BLaER1 (cell line): Measurements from ENCODE around the gene SEMA4G.
A peak's percentile ranks its signal among the peaks of the same experiment; 100 is the strongest.

Source experiments
- H3K27ac ChIP-seq: shearing (Covaris generic); formaldehyde crosslinking; 2 replicates; pipeline ENCODE4 v1.8.1; 2022
- H3K27me3 ChIP-seq: shearing (Covaris generic); formaldehyde crosslinking; 2 replicates; pipeline ENCODE4 v1.8.1; 2022
- H3K36me3 ChIP-seq: shearing (Covaris generic); formaldehyde crosslinking; 2 replicates; pipeline ENCODE4 v1.8.1; 2022
- H3K4me1 ChIP-seq: shearing (Covaris generic); formaldehyde crosslinking; 2 replicates; pipeline ENCODE4 v1.8.1; 2022
- H3K4me2 ChIP-seq: shearing (Covaris generic); formaldehyde crosslinking; 2 replicates; pipeline ENCODE4 v1.8.1; 2022
- H3K4me3 ChIP-seq: shearing (Covaris generic); formaldehyde crosslinking; 2 replicates; pipeline ENCODE4 v1.8.1; 2022
- H3K9ac ChIP-seq: shearing (Covaris generic); formaldehyde crosslinking; 2 replicates; pipeline ENCODE4 v1.8.1; 2022
- H3K9me3 ChIP-seq: shearing (Covaris generic); formaldehyde crosslinking; 2 replicates; pipeline ENCODE4 v1.8.1; 2022
- H4K20me1 ChIP-seq: shearing (Covaris generic); formaldehyde crosslinking; 2 replicates; pipeline ENCODE4 v1.8.1; 2022
- Cebpa-rat ChIP-seq: shearing (Covaris generic); IDR thresholded peaks from 2 replicates; pipeline ENCODE4 v1.8.1; 2022

The SEMA4G gene, protein sequence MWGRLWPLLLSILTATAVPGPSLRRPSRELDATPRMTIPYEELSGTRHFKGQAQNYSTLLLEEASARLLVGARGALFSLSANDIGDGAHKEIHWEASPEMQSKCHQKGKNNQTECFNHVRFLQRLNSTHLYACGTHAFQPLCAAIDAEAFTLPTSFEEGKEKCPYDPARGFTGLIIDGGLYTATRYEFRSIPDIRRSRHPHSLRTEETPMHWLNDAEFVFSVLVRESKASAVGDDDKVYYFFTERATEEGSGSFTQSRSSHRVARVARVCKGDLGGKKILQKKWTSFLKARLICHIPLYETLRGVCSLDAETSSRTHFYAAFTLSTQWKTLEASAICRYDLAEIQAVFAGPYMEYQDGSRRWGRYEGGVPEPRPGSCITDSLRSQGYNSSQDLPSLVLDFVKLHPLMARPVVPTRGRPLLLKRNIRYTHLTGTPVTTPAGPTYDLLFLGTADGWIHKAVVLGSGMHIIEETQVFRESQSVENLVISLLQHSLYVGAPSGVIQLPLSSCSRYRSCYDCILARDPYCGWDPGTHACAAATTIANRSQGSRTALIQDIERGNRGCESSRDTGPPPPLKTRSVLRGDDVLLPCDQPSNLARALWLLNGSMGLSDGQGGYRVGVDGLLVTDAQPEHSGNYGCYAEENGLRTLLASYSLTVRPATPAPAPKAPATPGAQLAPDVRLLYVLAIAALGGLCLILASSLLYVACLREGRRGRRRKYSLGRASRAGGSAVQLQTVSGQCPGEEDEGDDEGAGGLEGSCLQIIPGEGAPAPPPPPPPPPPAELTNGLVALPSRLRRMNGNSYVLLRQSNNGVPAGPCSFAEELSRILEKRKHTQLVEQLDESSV

GRCh38 chr10:100969187-100970075 lies at the start of gene SEMA4G:
SEMA4G (plus strand) TSS chr10:100969504; CDS start chr10:100972913, 3,409 bp downstream.
- Histone ChIP-seq H3K4me2 (peak within 1 kb of the TSS; percentile 100), H4K20me1 (no peaks in the 10 kb centered on the region), H3K9ac (peak within 1 kb of the TSS; percentile 76), H3K4me1 (peaks cover 16% of the 10 kb centered on the region), H3K9me3 (no peaks in the 10 kb centered on the region), H3K27me3 (no peaks in the 10 kb centered on the region), H3K27ac (no peak within 1 kb of the TSS), H3K4me3 (peak within 1 kb of the TSS; percentile 74), H3K36me3 (peaks cover 26% of the 10 kb centered on the region)
- TF ChIP-seq Cebpa-rat = no peak

DNA sequence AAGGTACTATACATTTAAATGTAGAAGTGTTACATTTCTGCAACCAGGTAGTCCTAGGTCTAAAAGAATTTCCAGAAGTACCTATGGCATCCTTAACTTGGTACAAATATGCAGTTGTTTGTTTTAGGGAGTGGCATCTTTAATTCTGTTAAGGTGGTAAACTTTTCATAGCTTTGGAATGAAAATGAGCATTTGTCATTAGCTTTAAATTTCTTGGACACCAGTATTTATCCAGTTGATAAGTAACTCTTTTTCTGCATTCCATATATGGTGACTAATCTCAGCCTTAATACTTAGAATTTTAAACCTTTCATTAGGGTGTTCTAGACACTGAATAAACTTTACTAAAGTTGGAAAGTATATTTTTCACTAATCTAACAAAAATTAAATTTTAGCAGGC lies 45.7 kb upstream of the SEMA4G start:
- Histone ChIP-seq H3K4me2 (no peak overlapping the region), H3K27me3 (no peaks in the 10 kb centered on the region)
- no peak for TF ChIP-seq Cebpa-rat

GRCh38 chr10:100927266-100927665 lies 42.0 kb upstream of the SEMA4G start:
- Histone ChIP-seq H3K4me2 (no peak overlapping the region), H3K4me1 (no peaks in the 10 kb centered on the region), H3K36me3 (peaks cover 96% of the 10 kb centered on the region), H3K9ac (no peak overlapping the region), H3K9me3 (no peaks in the 10 kb centered on the region), H3K4me3 (no peak overlapping the region), H3K27me3 (no peaks in the 10 kb centered on the region), H4K20me1 (no peaks in the 10 kb centered on the region), H3K27ac (no peak overlapping the region)
- no peak for TF ChIP-seq Cebpa-rat

More for the DNA sequence above, 45.7 kb upstream of the SEMA4G start:
- peaks cover 96% of the 10 kb centered on the region for H3K36me3 ChIP-seq
- no peaks in the 10 kb centered on the region for H3K4me1 ChIP-seq
- H3K9ac ChIP-seq = no peak overlapping the region
- H3K27ac ChIP-seq = no peak overlapping the region
- H4K20me1 ChIP-seq = 0 out of 2 replicates have a peak, but pooled peaks cover 9% of the 10 kb centered on the region
- no peaks in the 10 kb centered on the region for H3K9me3 ChIP-seq
- H3K4me3 ChIP-seq = no peak overlapping the region

DNA sequence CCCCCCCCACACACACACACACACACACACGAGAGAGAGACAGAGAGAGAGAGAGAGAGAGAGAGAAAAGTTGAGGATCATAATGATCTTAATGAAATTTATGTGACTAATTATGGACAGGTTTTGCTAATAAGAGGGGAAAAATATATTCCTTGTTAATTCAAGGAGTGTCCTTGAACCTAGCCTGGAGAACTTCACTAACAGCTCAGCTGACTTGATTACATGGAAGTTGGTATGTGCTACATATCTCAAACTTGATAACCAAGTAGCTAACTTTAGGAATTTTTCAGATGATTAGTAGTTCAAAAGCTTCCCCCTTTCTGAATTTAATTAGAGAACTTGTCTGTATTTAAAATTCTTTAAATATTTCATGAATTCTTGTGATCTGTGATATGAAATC lies 41.3 kb upstream of the SEMA4G start:
- no peak for TF ChIP-seq Cebpa-rat
- H3K27me3 ChIP-seq = no peaks in the 10 kb centered on the region
- H3K27ac ChIP-seq = no peak overlapping the region
- H4K20me1 ChIP-seq = no peaks in the 10 kb centered on the region
- H3K36me3 ChIP-seq = peaks cover 96% of the 10 kb centered on the region
- no peaks in the 10 kb centered on the region for H3K9me3 ChIP-seq
- no peak overlapping the region for H3K4me3 ChIP-seq
- H3K9ac ChIP-seq = no peak overlapping the region
- H3K4me2 ChIP-seq = no peak overlapping the region
- no peaks in the 10 kb centered on the region for H3K4me1 ChIP-seq

GRCh38 chr10:100930368-100930767 lies 38.9 kb upstream of the SEMA4G start:
- Histone ChIP-seq H3K4me3 (no peak overlapping the region), H3K36me3 (peaks cover 97% of the 10 kb centered on the region), H3K9me3 (no peaks in the 10 kb centered on the region), H3K27ac (no peak overlapping the region), H3K9ac (no peak overlapping the region), H3K27me3 (no peaks in the 10 kb centered on the region), H4K20me1 (no peaks in the 10 kb centered on the region), H3K4me2 (no peak overlapping the region), H3K4me1 (no peaks in the 10 kb centered on the region)
- TF ChIP-seq Cebpa-rat = no peak

- H3K36me3 ChIP-seq = peaks cover 93% of the 10 kb centered on the region
- no peak for TF ChIP-seq Cebpa-rat
Observed at GRCh38 chr10:100934084-100934659, 35.1 kb upstream of the SEMA4G start.

DNA sequence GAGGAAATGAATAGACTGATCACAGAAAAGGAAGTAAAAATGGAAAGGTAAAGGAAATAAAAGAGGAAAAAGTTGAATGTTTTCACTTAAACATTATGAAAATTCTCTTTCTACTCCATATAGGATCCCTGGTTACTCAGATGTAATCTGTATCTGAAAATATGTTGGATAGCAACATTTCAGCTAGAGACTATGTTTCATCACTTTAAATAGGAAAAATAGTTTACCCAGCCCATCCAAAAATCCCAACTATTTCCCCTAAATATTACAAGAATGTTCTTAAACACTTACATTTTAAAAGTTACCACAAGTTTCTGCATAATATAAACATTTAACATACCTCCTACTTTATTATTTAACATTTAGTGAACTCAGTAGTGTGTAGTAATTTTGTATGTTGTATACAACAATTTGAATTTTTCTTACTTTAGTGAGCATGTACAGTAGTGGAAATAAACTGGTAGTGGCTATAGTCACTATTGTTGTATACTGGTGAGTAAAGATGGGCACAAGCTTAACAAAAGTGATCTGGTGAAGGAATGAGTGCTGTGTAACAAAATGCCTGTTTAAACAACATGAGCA lies 29.4 kb upstream of the SEMA4G start:
- H3K9ac ChIP-seq = no peak overlapping the region
- no peak overlapping the region for H3K27ac ChIP-seq
- no peak overlapping the region for H3K4me2 ChIP-seq
- no peak overlapping the region for H3K4me3 ChIP-seq
- H3K4me1 ChIP-seq = peaks cover 9% of the 10 kb centered on the region; the same call in 1 of the 2 replicates
- no peaks in the 10 kb centered on the region for H3K9me3 ChIP-seq
- H3K27me3 ChIP-seq = no peaks in the 10 kb centered on the region
- peaks cover 89% of the 10 kb centered on the region for H3K36me3 ChIP-seq
- no peak for TF ChIP-seq Cebpa-rat
- H4K20me1 ChIP-seq = no peaks in the 10 kb centered on the region

More at GRCh38 chr10:100934084-100934659, 35.1 kb upstream of the SEMA4G start:
- no peaks in the 10 kb centered on the region for H3K4me1 ChIP-seq
- H3K4me3 ChIP-seq = no peak overlapping the region
- H3K9me3 ChIP-seq = no peaks in the 10 kb centered on the region
- H4K20me1 ChIP-seq = no peaks in the 10 kb centered on the region
- no peak overlapping the region for H3K27ac ChIP-seq
- H3K9ac ChIP-seq = no peak overlapping the region
- H3K4me2 ChIP-seq = no peak overlapping the region
- H3K27me3 ChIP-seq = no peaks in the 10 kb centered on the region

DNA sequence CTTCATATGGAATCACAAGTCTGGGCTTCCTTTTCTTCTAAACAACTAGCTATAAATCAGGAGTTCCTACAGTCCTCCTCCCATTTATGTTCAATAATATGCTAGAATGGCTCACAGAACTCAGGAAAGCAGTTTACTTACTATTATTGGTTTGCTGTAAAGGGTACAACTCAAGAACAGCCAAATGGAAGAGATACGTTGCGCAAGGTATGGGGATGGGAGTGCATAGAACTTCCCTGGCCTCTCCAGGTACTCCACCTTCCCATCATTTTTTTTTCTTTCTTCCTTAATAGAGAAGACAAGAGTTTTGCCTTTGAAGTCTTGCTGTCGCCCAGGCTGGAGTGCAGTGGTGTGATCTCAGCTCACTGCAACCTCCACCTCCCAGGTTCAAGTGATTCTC lies 27.1 kb upstream of the SEMA4G start:
- no peak overlapping the region for H3K4me3 ChIP-seq
- H3K4me1 ChIP-seq = peaks cover 9% of the 10 kb centered on the region; the same call in 1 of the 2 replicates
- H4K20me1 ChIP-seq = no peaks in the 10 kb centered on the region
- no peaks in the 10 kb centered on the region for H3K9me3 ChIP-seq
- no peak overlapping the region for H3K9ac ChIP-seq
- peaks cover 92% of the 10 kb centered on the region for H3K36me3 ChIP-seq
- no peak for TF ChIP-seq Cebpa-rat
- no peak overlapping the region for H3K4me2 ChIP-seq
- H3K27me3 ChIP-seq = no peaks in the 10 kb centered on the region
- H3K27ac ChIP-seq = no peak overlapping the region

DNA sequence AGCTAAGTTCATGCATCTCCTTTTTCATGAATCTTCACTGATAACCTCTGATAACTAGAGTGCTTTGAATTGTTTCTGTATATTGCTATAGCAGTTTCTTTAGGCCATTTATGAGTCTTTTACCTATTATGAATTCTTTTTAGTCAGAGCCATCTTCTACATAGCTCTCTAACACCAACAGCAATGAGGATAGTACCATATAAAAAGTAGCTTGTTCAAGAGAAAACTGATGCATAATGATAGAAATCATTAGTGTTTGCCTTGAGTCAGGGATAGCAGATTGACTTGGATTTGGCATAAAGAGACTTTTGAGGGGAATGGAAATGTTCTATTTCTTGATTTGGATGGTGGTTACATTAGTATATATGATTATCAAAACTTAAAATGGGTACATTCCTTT lies 25.8 kb upstream of the SEMA4G start:
- H3K27ac ChIP-seq = no peak overlapping the region
- H3K4me3 ChIP-seq = no peak overlapping the region
- H4K20me1 ChIP-seq = no peaks in the 10 kb centered on the region
- peaks cover 9% of the 10 kb centered on the region; the same call in 1 of the 2 replicates for H3K4me1 ChIP-seq
- H3K9ac ChIP-seq = no peak overlapping the region
- H3K27me3 ChIP-seq = no peaks in the 10 kb centered on the region
- H3K9me3 ChIP-seq = no peaks in the 10 kb centered on the region
- H3K4me2 ChIP-seq = no peak overlapping the region
- no peak for TF ChIP-seq Cebpa-rat
- peaks cover 92% of the 10 kb centered on the region for H3K36me3 ChIP-seq
